IPS-18a (cell line): ENCODE data around the gene GBX2.
A peak's percentile ranks its signal among the peaks of the same experiment; 100 is the strongest.

Experiments
- H3K27ac ChIP-seq: one replicate; pipeline ENCODE4 v1.5.1; 2013; ENCODE audit warnings: low read length
- H3K27me3 ChIP-seq: one replicate; pipeline ENCODE4 v1.6.1; 2013; ENCODE audit warnings: mild to moderate bottlenecking, low read length; ENCODE audit not compliant: control insufficient read depth, insufficient read depth
- H3K36me3 ChIP-seq: one replicate; pipeline ENCODE4 v1.6.1; 2013; ENCODE audit warnings: low read depth, low read length; ENCODE audit not compliant: control insufficient read depth
- H3K4me1 ChIP-seq: one replicate; pipeline ENCODE4 v1.6.1; 2013; ENCODE audit warnings: low read depth, low read length; ENCODE audit not compliant: control insufficient read depth
- H3K4me3 ChIP-seq: one replicate; pipeline ENCODE4 v1.5.1; 2013; ENCODE audit warnings: low read length
- H3K9ac ChIP-seq: one replicate; pipeline ENCODE4 v1.6.1; 2013; ENCODE audit warnings: mild to moderate bottlenecking, low read length, moderate library complexity
- H3K9me3 ChIP-seq: one replicate; pipeline ENCODE4 v1.6.1; 2013; ENCODE audit warnings: low read depth, low read length; ENCODE audit not compliant: control insufficient read depth

Gene GBX2

GRCh38 chr2:236168110-236169080, at the start of gene GBX2:
Gene GBX2 (minus strand): TSS chr2:236168386. CDS start chr2:236167971, 415 bp downstream.
- Histone ChIP-seq H3K4me3 (peak within 1 kb of the TSS; percentile 70), H3K27ac (no peak within 1 kb of the TSS), H3K4me1 (peaks cover 42% of the 10 kb centered on the region), H3K27me3 (peaks cover 100% of the 10 kb centered on the region), H3K9me3 (peaks cover 3% of the 10 kb centered on the region), H3K9ac (no peak within 1 kb of the TSS), H3K36me3 (peaks cover 5% of the 10 kb centered on the region)

GRCh38 chr2:236217926-236218325, 49.7 kb upstream of the GBX2 start:
- Histone ChIP-seq H3K9ac (no peak overlapping the region), H3K4me1 (no peaks in the 10 kb centered on the region), H3K36me3 (no peaks in the 10 kb centered on the region), H3K9me3 (no peaks in the 10 kb centered on the region), H3K27me3 (no peaks in the 10 kb centered on the region), H3K27ac (no peak overlapping the region), H3K4me3 (no peak overlapping the region)

- no peaks in the 10 kb centered on the region for H3K27me3 ChIP-seq
- H3K4me1 ChIP-seq = no peaks in the 10 kb centered on the region
- no peaks in the 10 kb centered on the region for H3K36me3 ChIP-seq
- H3K9me3 ChIP-seq = no peaks in the 10 kb centered on the region
- no peak overlapping the region for H3K27ac ChIP-seq
- no peak overlapping the region for H3K9ac ChIP-seq
- no peak overlapping the region for H3K4me3 ChIP-seq
These were observed 48.5 kb upstream of the GBX2 start for GRCh38 chr2:236216711-236217110.

GRCh38 chr2:236215761-236216333, 47.7 kb upstream of the GBX2 start:
- Histone ChIP-seq H3K36me3 (no peaks in the 10 kb centered on the region), H3K27ac (no peak overlapping the region), H3K9me3 (no peaks in the 10 kb centered on the region), H3K9ac (no peak overlapping the region), H3K4me3 (no peak overlapping the region), H3K4me1 (no peaks in the 10 kb centered on the region), H3K27me3 (no peaks in the 10 kb centered on the region)

- no peaks in the 10 kb centered on the region for H3K36me3 ChIP-seq
- no peak overlapping the region for H3K27ac ChIP-seq
- no peak overlapping the region for H3K9ac ChIP-seq
- no peaks in the 10 kb centered on the region for H3K9me3 ChIP-seq
- H3K4me1 ChIP-seq = no peaks in the 10 kb centered on the region
- H3K4me3 ChIP-seq = no peak overlapping the region
- H3K27me3 ChIP-seq = no peaks in the 10 kb centered on the region
These were observed 47.0 kb upstream of the GBX2 start for GRCh38 chr2:236215196-236215595.

- Histone ChIP-seq H3K9me3 (no peaks in the 10 kb centered on the region), H3K27ac (no peak overlapping the region), H3K9ac (no peak overlapping the region), H3K27me3 (no peaks in the 10 kb centered on the region), H3K4me3 (no peak overlapping the region), H3K36me3 (no peaks in the 10 kb centered on the region), H3K4me1 (no peaks in the 10 kb centered on the region)
These were observed 46.3 kb upstream of the GBX2 start for GRCh38 chr2:236214376-236214995.

GRCh38 chr2:236211296-236211695, 43.1 kb upstream of the GBX2 start:
- Histone ChIP-seq H3K9ac (no peak overlapping the region), H3K27ac (no peak overlapping the region), H3K4me3 (no peak overlapping the region), H3K36me3 (no peaks in the 10 kb centered on the region), H3K4me1 (no peaks in the 10 kb centered on the region), H3K9me3 (no peaks in the 10 kb centered on the region), H3K27me3 (no peaks in the 10 kb centered on the region)

GRCh38 chr2:236210536-236210935, 42.4 kb upstream of the GBX2 start:
- Histone ChIP-seq H3K4me3 (no peak overlapping the region), H3K36me3 (no peaks in the 10 kb centered on the region), H3K27ac (no peak overlapping the region), H3K9ac (no peak overlapping the region), H3K27me3 (no peaks in the 10 kb centered on the region), H3K4me1 (no peaks in the 10 kb centered on the region), H3K9me3 (no peaks in the 10 kb centered on the region)

GRCh38 chr2:236209996-236210395, 41.8 kb upstream of the GBX2 start:
- H3K4me1 ChIP-seq = no peaks in the 10 kb centered on the region
- no peak overlapping the region for H3K4me3 ChIP-seq
- H3K27me3 ChIP-seq = no peaks in the 10 kb centered on the region
- no peak overlapping the region for H3K27ac ChIP-seq
- no peaks in the 10 kb centered on the region for H3K9me3 ChIP-seq
- H3K36me3 ChIP-seq = no peaks in the 10 kb centered on the region
- H3K9ac ChIP-seq = no peak overlapping the region

- no peaks in the 10 kb centered on the region for H3K27me3 ChIP-seq
- H3K4me1 ChIP-seq = no peaks in the 10 kb centered on the region
- no peak overlapping the region for H3K4me3 ChIP-seq
- H3K36me3 ChIP-seq = no peaks in the 10 kb centered on the region
- H3K9me3 ChIP-seq = no peaks in the 10 kb centered on the region
- no peak overlapping the region for H3K9ac ChIP-seq
- no peak overlapping the region for H3K27ac ChIP-seq
These were observed 41.3 kb upstream of the GBX2 start for GRCh38 chr2:236209535-236209934.

GRCh38 chr2:236208019-236208926, 40.1 kb upstream of the GBX2 start:
- Histone ChIP-seq H3K4me3 (no peak overlapping the region), H3K36me3 (no peaks in the 10 kb centered on the region), H3K27ac (no peak overlapping the region), H3K9ac (no peak overlapping the region), H3K27me3 (no peaks in the 10 kb centered on the region), H3K9me3 (no peaks in the 10 kb centered on the region), H3K4me1 (no peaks in the 10 kb centered on the region)
